GM12891 (cell line): ENCODE data around the gene PLA2G2C.
"Not testable (repeated sequence)": the region's sequence is repeated elsewhere in the genome, so short reads cannot be mapped to it uniquely, and the experiment has no call there.

Experiments used
- DNase-seq: peaks from one replicate; pipeline ENCODE4 v3.0.0; 2011; ENCODE audit warnings: low spot score; ENCODE audit not compliant: insufficient read length
- FAIRE-seq: peaks from 2 replicates; lab custom pipeline; 2011; peaks lifted over from hg19 to GRCh38; lab: Jason Lieb, UNC
- PAX5 ChIP-seq: IDR thresholded peaks from 2 replicates; pipeline ENCODE4 v1.6.1; 2011; ENCODE audit warnings: low read length, moderate library complexity, mild to moderate bottlenecking; ENCODE audit not compliant: insufficient read depth, severe bottlenecking
- POLR2A ChIP-seq: IDR thresholded peaks from 2 replicates; pipeline ENCODE4 v1.6.1; 2011; ENCODE audit warnings: low read depth, low read length, control low read depth
- POLR2AphosphoS5 ChIP-seq: IDR thresholded peaks from 2 replicates; pipeline ENCODE4 v1.6.1; 2011; ENCODE audit warnings: low read depth, low read length, control low read depth
- POU2F2 ChIP-seq: IDR thresholded peaks from 2 replicates; pipeline ENCODE4 v1.6.1; 2011; ENCODE audit warnings: low read depth, mild to moderate bottlenecking, control low read depth, low read length, moderate library complexity
- SPI1 ChIP-seq: IDR thresholded peaks from 2 replicates; pipeline ENCODE4 v1.6.1; 2011; ENCODE audit warnings: low read depth, low read length, control low read depth
- TAF1 ChIP-seq: IDR thresholded peaks from 2 replicates; pipeline ENCODE4 v1.6.1; 2011; ENCODE audit warnings: low read depth, low read length, control low read depth

PLA2G2C gene

DNA sequence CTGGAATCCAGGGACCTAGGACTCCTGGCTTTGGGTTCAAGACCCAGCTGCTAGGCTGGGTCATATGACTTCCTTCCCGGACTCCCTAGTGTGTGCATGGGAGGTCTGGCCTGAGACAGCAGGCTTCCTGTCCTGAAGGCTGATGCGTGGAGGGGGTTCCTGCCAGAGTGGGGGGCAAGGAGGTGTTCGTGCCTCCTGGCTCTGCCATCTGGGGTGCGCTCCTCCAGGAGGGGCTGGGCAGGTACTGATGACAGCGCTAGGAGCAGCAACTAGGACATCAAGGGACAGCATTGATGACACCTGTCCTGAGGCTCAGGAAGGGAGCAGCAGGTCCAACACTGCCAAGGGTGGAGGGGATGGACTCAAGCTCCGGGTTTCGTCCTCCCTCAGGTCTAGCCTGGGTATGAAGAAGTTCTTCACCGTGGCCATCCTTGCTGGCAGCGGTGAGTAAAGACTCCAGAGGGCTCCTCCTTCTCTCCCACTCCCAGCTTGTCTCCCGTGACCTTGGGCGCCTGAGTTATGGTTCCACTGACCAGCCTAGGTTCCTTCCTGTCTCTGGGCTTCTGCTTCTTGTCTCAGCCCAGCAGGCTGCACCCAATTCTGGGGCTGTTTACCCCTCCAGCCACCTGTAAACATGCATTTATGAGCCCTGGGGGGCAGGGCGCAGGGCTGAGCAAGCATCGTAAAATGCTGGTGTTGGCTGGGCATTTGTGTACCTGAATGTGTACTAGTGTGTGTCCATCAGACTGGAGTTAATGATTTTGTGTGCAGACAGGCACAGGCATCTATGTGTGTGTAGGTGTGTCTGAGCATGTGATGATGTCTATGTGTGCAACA lies 46.3 kb downstream of the PLA2G2C start:
- no peak for DNase-seq
- TF ChIP-seq TAF1 (no peak), POLR2A (no peak), POU2F2 (no peak), PAX5 (no peak), POLR2AphosphoS5 (no peak), SPI1 (no peak)
- FAIRE-seq: no peak

DNA sequence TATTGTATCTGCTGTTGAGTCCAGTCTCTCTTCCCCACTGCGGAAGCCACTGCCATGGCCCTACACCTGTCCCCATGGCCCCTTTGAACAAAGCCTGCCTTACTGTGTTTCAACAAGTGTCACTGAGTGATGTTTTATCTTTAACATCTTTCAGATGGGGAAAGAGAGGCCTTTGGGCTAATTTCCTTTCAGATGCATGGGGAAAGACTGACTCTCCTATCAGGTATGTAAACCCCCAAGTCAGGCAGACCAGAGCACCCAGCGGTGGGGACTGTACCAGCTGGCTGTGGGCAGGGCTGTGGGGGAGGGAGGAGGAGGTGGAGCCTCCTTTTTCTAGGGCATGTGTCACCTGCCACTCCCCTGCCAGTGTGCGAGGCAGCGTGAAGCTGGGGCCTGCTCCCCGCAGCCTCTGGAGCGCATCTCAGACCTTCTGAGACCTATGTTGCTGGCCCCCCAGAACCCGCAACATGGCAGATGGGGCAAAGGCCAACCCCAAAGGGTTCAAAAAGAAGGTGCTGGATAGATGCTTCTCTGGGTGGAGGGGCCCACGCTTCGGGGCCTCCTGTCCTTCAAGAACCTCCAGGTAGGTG lies 47.3 kb downstream of the PLA2G2C start, which contains the start of gene PLA2G2F:
PLA2G2F (plus strand) TSS at position 363 of the 590 bp plus-strand sequence; CDS start at position 468, 105 bp downstream.
- no peak for TF ChIP-seq SPI1
- TF ChIP-seq PAX5: no peak
- TF ChIP-seq POU2F2: no peak
- TF ChIP-seq TAF1: no peak
- TF ChIP-seq POLR2AphosphoS5: no peak
- no peak for TF ChIP-seq POLR2A
- no peak for FAIRE-seq
- no peak for DNase-seq

DNA sequence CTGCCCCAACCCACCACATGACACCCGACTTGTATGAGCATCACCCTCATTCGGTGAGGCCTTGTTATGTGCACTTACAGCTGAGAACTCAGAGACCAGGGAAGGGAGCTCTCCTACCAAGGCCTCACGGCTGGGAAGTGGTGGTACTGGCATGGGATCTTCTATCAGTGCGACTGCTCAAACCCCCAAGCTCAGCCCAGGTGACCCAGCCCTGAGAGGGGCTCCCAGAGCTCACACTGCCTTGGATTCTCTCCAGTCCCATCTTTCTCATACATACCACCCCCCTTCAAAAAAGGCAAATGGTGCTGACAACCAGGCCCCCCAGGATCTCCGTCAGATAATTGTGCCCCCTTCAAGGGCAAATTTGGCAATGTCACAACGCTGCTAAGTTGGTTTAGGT lies 48.0 kb downstream of the PLA2G2C start:
- FAIRE-seq: no peak
- no peak for DNase-seq
- TF ChIP-seq PAX5 (no peak), POLR2A (no peak), SPI1 (no peak), POLR2AphosphoS5 (no peak), POU2F2 (no peak)

DNA sequence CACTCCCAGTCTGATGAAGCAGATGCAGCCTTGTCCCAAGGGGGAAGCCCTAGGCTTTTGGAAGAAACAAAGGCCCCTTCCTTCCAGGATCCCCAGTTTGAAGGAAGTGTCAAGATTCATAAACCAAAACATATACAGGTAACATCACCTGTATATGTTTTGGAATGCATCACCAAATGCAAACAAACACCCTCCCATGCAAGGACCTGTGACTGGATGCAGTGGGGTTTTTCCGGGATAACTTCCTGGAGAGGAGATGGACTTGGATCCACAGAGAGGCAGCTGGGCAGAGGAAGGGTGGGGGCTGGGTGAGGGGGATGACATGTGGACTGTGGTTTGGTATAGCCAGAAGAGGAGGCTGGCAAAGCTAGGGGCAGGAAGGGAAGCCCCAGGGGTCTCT lies 48.7 kb downstream of the PLA2G2C start:
- DNase-seq (no peak), FAIRE-seq (no peak)
- TF ChIP-seq POLR2A (no peak), SPI1 (no peak), POU2F2 (no peak), POLR2AphosphoS5 (no peak), TAF1 (no peak), PAX5 (no peak)

DNA sequence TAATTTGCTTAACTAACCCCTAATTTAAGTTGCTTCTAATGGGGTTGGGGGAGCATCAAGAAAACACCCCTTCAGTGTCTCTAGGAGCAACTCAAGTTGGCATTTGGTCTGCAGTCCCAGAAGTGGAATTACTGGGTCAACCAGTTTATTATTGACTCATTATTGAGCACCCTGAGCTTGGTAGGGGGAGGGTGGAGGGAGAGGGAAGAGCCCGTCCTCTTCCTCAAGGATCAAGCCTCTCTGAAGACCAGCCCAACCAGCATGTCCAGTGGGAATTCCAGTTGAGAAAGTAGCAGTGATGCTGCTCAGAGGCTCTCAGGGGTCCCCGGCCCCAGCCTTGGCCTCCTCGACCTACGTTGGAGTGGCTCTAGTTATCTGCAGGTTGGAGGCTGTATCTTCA lies 49.3 kb downstream of the PLA2G2C start:
- TF ChIP-seq PAX5: no peak
- TF ChIP-seq TAF1: no peak
- TF ChIP-seq POU2F2: no peak
- no peak for TF ChIP-seq SPI1
- TF ChIP-seq POLR2AphosphoS5: no peak
- TF ChIP-seq POLR2A: no peak
- no peak for FAIRE-seq
- DNase-seq: no peak

GRCh38 chr1:20136249-20136648 lies 50.1 kb downstream of the PLA2G2C start:
- TF ChIP-seq SPI1: no peak
- TF ChIP-seq POLR2AphosphoS5: no peak
- TF ChIP-seq TAF1: no peak
- no peak for TF ChIP-seq PAX5
- TF ChIP-seq POU2F2: no peak
- no peak for TF ChIP-seq POLR2A
- no peak for DNase-seq
- FAIRE-seq: no peak

- no peak for FAIRE-seq
- TF ChIP-seq POLR2AphosphoS5 (no peak), TAF1 (no peak), SPI1 (no peak), POU2F2 (no peak)
- DNase-seq: no peak
Observed at GRCh38 chr1:20134995-20135394, 51.3 kb downstream of the PLA2G2C start.

- FAIRE-seq: not testable (repeated sequence)
Observed at GRCh38 chr1:20130518-20130917, 55.8 kb downstream of the PLA2G2C start.

GRCh38 chr1:20126806-20127440 lies 59.4 kb downstream of the PLA2G2C start:
- DNase-seq (no peak), FAIRE-seq (no peak)
- no peak for TF ChIP-seq TAF1
- TF ChIP-seq POU2F2: no peak
- no peak for TF ChIP-seq PAX5
- no peak for TF ChIP-seq SPI1
- TF ChIP-seq POLR2AphosphoS5: no peak
- no peak for TF ChIP-seq POLR2A

More at GRCh38 chr1:20130518-20130917, 55.8 kb downstream of the PLA2G2C start:
- not testable (repeated sequence) for DNase-seq
